Mesothelial cell of epicardium (in vitro differentiated cells): ENCODE results near the gene ABCD3. TPM values are rescaled to one million over a fixed set of nuclear protein-coding genes. Genes with fewer than 3 reads are reported as not detected.
A peak's percentile ranks its signal among the peaks of the same experiment; 100 is the strongest.

Experiments used
- DNase-seq, 2 experiments: peaks; one replicate each; pipeline ENCODE4 v3.0.0; 2021; ENCODE audit warnings: low spot score in 2 of 2; ENCODE audit not compliant: unreplicated experiment in 2 of 2
- H3K27ac Mint-ChIP-seq: 2 replicates; pipeline ENCODE4 v1.8.0; 2021; ENCODE audit warnings: mixed read lengths
- H3K27me3 Mint-ChIP-seq: 2 replicates; pipeline ENCODE4 v1.8.0; 2021; ENCODE audit warnings: low read depth, mixed read lengths
- H3K36me3 Mint-ChIP-seq: 2 replicates; pipeline ENCODE4 v1.8.0; 2021; ENCODE audit warnings: mixed read lengths
- H3K4me1 Mint-ChIP-seq: 2 replicates; pipeline ENCODE4 v1.8.0; 2021; ENCODE audit warnings: mixed read lengths
- H3K4me3 Mint-ChIP-seq: 2 replicates; pipeline ENCODE4 v1.8.0; 2021; ENCODE audit warnings: mild to moderate bottlenecking, moderate library complexity, mixed read lengths
- H3K9me3 Mint-ChIP-seq: 2 replicates; pipeline ENCODE4 v1.8.0; 2021; ENCODE audit warnings: mixed read lengths
- total RNA-seq: library from RNA; stranded (reverse); gene quantifications from 3 replicates; pipeline ENCODE4 v1.2.1, GENCODE V29; 2021
- TF ChIP-seq, protein P1 (sequence below): fragments of 200-600 bp; sonication (generic); IDR thresholded peaks from one replicate; pipeline ENCODE4 v1.5.0; 2021; ENCODE audit warnings: antibody characterized with exemption; ENCODE audit not compliant: unreplicated experiment

The ABCD3 gene
- total RNA-seq, 1 donor from 2014 or later = 38.2 TPM

DNA sequence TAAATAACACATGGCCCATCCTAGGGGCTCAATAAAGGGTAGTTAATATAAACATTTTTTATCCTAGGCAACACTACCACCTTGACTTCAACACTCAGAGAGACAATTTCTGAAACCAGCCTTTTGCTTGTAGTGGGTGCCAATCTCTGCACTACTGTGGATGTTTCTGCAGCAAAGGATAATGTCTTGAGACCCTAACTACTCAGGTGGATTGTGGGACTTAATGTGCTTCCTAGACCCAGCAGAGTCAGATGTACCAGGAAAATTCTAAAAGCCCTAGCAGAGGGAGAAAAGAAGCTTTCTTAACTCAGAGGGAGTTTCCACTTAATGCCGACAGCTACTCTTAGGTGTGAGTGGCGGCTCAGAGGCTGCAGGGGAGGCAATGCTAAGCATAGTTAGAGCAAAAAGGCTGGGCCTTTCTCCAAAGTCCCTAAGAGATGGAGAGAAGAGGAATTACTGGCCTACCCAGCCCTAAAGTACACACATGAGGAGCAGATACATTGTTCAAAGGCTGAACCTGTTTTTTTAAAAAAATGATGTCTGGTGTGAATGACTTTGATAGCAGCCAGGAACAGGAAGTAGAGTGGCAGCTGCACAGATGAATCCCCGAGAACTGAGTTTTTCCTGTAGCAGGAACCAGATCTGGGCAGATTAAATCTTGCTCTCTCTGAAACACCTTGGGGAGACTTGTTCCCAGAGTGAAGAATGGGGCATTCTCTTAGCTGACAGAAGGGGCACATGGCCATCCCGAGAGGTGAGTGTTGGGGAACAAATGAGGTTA, 33.5 kb upstream of the ABCD3 start:
- peak overlapping the region; percentile 0 for H3K27ac Mint-ChIP-seq
- TF ChIP-seq, protein P1, sequence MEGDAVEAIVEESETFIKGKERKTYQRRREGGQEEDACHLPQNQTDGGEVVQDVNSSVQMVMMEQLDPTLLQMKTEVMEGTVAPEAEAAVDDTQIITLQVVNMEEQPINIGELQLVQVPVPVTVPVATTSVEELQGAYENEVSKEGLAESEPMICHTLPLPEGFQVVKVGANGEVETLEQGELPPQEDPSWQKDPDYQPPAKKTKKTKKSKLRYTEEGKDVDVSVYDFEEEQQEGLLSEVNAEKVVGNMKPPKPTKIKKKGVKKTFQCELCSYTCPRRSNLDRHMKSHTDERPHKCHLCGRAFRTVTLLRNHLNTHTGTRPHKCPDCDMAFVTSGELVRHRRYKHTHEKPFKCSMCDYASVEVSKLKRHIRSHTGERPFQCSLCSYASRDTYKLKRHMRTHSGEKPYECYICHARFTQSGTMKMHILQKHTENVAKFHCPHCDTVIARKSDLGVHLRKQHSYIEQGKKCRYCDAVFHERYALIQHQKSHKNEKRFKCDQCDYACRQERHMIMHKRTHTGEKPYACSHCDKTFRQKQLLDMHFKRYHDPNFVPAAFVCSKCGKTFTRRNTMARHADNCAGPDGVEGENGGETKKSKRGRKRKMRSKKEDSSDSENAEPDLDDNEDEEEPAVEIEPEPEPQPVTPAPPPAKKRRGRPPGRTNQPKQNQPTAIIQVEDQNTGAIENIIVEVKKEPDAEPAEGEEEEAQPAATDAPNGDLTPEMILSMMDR = no peak

DNA sequence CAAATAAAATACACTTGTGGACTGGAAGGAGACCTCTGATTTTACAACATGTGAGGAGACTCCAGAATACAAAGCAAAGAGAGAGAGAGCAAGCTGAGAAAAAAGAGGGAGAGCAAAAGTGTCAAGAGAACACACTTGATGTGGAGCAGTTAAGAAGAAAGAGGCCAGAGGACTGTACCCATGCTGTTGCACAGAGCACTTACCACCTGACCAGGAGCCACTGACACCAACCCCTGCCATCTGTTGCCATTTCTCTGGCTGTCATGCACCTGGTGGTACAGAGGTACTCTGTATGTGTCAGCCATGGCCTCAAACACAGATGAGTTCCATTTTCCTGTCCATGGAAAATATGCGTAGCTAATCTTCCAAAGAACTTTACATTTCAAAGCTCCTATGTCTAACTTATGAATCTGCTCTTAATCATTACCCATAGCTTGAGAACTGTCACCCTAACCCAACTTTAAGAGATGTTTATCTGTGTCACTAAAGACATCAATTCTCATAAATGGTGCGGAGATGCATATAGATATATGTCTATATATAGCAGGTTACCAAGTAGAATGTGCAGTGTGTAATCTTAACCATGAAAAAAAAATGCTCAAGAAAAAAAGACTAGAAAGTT, 32.8 kb upstream of the ABCD3 start:
- Mint-ChIP-seq H3K27me3 (no peaks in the 10 kb centered on the region), H3K4me3 (no peak overlapping the region), H3K4me1 (peaks cover 8% of the 10 kb centered on the region), H3K9me3 (peaks cover 14% of the 10 kb centered on the region), H3K36me3 (no peaks in the 10 kb centered on the region), H3K27ac (peak overlapping the region; percentile 0)
- no peak for DNase-seq
- TF ChIP-seq, protein P1 = no peak

More for the DNA sequence above, 33.5 kb upstream of the ABCD3 start:
- Mint-ChIP-seq H3K4me1 (peaks cover 8% of the 10 kb centered on the region), H3K9me3 (peaks cover 11% of the 10 kb centered on the region), H3K27me3 (no peaks in the 10 kb centered on the region), H3K4me3 (no peak overlapping the region), H3K36me3 (no peaks in the 10 kb centered on the region)
- DNase-seq = no peak

DNA sequence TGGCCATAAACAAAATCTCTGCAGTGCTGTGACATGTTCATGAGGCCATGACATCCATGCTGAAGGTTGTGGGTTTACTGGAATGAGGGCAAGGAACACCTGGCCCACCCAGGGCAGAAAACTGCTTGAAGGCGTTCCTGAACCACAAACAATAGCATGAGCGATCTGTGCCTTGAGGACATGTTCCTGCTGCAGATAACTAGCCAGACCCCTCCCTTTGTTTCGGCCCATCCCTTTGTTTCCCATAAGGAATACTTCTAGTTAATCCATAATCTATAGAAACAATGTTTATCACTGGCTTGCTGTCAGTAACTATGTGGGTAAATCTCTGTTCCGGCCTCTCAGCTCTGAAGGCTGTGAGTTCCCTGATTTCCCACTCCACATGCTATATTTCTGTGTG, 28.9 kb upstream of the ABCD3 start:
- Mint-ChIP-seq H3K27ac (no peak overlapping the region), H3K27me3 (no peaks in the 10 kb centered on the region), H3K4me1 (peaks cover 8% of the 10 kb centered on the region), H3K9me3 (peaks cover 24% of the 10 kb centered on the region), H3K4me3 (no peak overlapping the region), H3K36me3 (no peaks in the 10 kb centered on the region)
- no peak for DNase-seq
- TF ChIP-seq, protein P1 = no peak

DNA sequence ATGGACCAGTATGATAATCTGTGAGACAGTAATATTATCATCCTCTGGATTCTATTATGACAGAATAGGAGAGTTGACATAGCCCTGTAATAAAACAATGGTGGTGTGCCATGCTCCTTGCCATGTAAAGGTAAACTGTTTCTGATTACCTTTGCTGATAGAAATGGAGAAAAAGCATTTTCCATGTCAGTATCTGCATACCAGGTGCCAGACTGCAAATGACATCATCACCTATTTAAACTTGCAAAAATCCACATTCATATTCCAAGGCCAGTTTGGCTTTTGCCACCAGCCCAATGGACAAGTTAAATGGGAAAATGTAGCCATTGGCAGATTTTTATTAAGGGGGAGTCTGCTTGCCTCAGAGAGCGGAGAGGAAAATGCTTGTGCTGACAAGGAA, 23.9 kb upstream of the ABCD3 start:
- Mint-ChIP-seq H3K4me1 (peaks cover 9% of the 10 kb centered on the region), H3K27me3 (no peaks in the 10 kb centered on the region), H3K9me3 (peaks cover 17% of the 10 kb centered on the region), H3K36me3 (no peaks in the 10 kb centered on the region), H3K27ac (no peak overlapping the region), H3K4me3 (no peak overlapping the region)
- TF ChIP-seq, protein P1 = no peak
- DNase-seq = no peak

DNA sequence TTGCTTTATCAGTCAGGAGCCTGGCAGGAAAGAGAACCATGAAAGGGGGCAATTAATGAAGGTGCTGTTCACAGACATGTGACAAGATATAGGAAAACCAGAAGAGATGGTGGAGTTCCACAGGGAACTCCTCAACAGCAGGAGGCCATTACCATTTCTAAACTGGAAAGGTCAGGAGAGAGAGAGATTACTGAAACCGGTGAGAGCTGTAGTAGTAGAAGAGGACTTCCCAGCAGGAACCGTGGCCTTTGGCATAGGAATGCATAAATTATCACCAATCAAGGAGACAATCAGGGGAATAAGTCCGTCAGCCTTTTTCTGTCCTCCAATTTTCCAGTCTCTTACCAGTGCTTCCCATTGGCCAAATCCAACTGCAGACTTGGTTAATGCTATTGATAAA, 23.0 kb upstream of the ABCD3 start:
- TF ChIP-seq, protein P1 = no peak
- Mint-ChIP-seq H3K4me1 (peaks cover 9% of the 10 kb centered on the region), H3K9me3 (peaks cover 10% of the 10 kb centered on the region), H3K4me3 (no peak overlapping the region), H3K27ac (no peak overlapping the region), H3K36me3 (no peaks in the 10 kb centered on the region), H3K27me3 (no peaks in the 10 kb centered on the region)
- DNase-seq = no peak
